ENCODE measurements around the gene SUCLG2.

DNA sequence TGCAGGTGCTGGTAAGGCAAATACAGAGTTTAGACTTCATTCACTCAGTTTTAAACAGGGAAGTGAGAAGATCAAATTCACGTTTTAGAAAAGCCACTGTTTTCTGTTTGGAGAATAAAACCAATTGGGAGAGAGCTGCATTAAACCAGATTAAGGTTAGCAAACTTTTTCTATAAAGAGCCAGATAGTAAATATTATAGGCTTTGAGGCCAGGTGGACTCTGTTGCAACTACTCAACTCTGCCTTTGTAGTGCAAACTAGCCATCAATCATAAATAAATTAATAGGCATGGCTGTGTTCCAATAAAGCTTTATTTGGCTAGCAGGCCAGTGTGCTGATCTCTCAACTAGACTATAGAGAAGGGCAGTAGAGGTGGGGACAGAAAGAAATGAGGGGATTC lies 33.5 kb downstream of the SUCLG2 start:
- TF ChIP-seq CTCF (tag by site-specific recombination; IDR thresholded peaks at IDR 0.05) (no peak), ZNF530 (tag by site-specific recombination; IDR thresholded peaks at IDR 0.05; ENCODE audit: low read depth) (no peak), PBX3 (CRISPR knock-in tag; IDR thresholded peaks at IDR 0.05) (no peak), PATZ1 (tag by site-specific recombination; IDR thresholded peaks at IDR 0.05) (no peak), KLF9 (tag by site-specific recombination; IDR thresholded peaks at IDR 0.05; ENCODE audit: low read depth) (no peak), ZNF2 (tag by site-specific recombination; IDR thresholded peaks at IDR 0.05) (no peak), SP2 (tag by site-specific recombination; IDR thresholded peaks at IDR 0.05) (no peak), ZFP41 (tag by site-specific recombination; IDR thresholded peaks at IDR 0.05; ENCODE audit: borderline replicate concordance) (no peak), ZNF202 (tag by site-specific recombination; IDR thresholded peaks at IDR 0.05; ENCODE audit: borderline replicate concordance) (no peak), ZBTB21 (tag by site-specific recombination; IDR thresholded peaks at IDR 0.05) (no peak)
- TF ChIP-seq, protein P1, sequence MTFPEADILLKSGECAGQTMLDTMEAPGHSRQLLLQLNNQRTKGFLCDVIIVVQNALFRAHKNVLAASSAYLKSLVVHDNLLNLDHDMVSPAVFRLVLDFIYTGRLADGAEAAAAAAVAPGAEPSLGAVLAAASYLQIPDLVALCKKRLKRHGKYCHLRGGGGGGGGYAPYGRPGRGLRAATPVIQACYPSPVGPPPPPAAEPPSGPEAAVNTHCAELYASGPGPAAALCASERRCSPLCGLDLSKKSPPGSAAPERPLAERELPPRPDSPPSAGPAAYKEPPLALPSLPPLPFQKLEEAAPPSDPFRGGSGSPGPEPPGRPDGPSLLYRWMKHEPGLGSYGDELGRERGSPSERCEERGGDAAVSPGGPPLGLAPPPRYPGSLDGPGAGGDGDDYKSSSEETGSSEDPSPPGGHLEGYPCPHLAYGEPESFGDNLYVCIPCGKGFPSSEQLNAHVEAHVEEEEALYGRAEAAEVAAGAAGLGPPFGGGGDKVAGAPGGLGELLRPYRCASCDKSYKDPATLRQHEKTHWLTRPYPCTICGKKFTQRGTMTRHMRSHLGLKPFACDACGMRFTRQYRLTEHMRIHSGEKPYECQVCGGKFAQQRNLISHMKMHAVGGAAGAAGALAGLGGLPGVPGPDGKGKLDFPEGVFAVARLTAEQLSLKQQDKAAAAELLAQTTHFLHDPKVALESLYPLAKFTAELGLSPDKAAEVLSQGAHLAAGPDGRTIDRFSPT (tag by site-specific recombination; IDR thresholded peaks at IDR 0.05), result no peak
